HCT116 (cell line): ENCODE data around the gene HINT1. TPM values are rescaled to one million over a fixed set of nuclear protein-coding genes. Genes with fewer than 3 reads are reported as not detected.

Source experiments
- ATAC-seq: fragments of 200-7000 bp; cut with Tn5 transposase; 2 replicates; pipeline ENCODE4 v1.9.1; 2020; ENCODE audit warnings: mild to moderate bottlenecking, moderate library complexity
- BruUV-seq: library from RNA; stranded (reverse); fragments of 400-500 nt; replicated peaks from 2 replicates; lab custom pipeline; 2021; lab: Mats Ljungman, UMichigan
- CTCF ChIA-PET: fragments of 300-600 bp; sonication (Branson Sonifier 250); formaldehyde crosslinking; loops from one replicate; lab custom pipeline; 2021; ENCODE audit warnings: antibody characterized with exemption; lab: Charles Lee
- POLR2A ChIA-PET: fragments of 300-600, 350-600 bp; sonication (Branson Sonifier 250); formaldehyde crosslinking; loops from one replicate; lab custom pipeline; 2021; ENCODE audit warnings: antibody characterized with exemption; lab: Charles Lee
- RAD21 ChIA-PET, 2 experiments: fragments of 300-600 bp; sonication (Branson Sonifier 250); formaldehyde crosslinking; loops; one replicate each; lab custom pipeline; 2023; ENCODE audit warnings: low total read pairs in 2 of 2; ENCODE audit not compliant: uncharacterized antibody in 2 of 2, unreplicated experiment in 2 of 2, low non-redundant PET in 1 of 2; lab: Charles Lee
- DNase-seq: peaks from one replicate; pipeline ENCODE4 v3.0.0-alpha.2; 2010; ENCODE audit warnings: low read depth, low spot score
- H2AFZ ChIP-seq: fragments of 200-600 bp; shearing (Covaris generic), sonication (generic); 2 replicates; pipeline ENCODE4 v1.6.1; 2017; ENCODE audit warnings: low read depth, mixed run types, mixed read lengths, antibody characterized with exemption, low read length; ENCODE audit not compliant: poor library complexity, severe bottlenecking
- H3K27ac ChIP-seq: 2 replicates; pipeline ENCODE4 v1.5.1; 2012; ENCODE audit warnings: low read depth, low read length
- H3K27me3 ChIP-seq: fragments of 200-600 bp; sonication (generic); 2 replicates; pipeline ENCODE4 v1.6.1; 2016; ENCODE audit warnings: mixed run types, low read length, mixed read lengths; ENCODE audit not compliant: insufficient read depth
- H3K36me3 ChIP-seq, 2 experiments: fragments of 200-500 bp in 1 of 2; fragments of 200-600 bp in 1 of 2; sonication (Bioruptor generic) in 1 of 2; sonication (generic) in 1 of 2; 2 replicates each; pipeline versions ENCODE4 v1.5.1 to v1.6.1; 2014 to 2016; ENCODE audit warnings: low read length in 2 of 2, inconsistent platforms in 1 of 2, mixed read lengths in 1 of 2, mixed run types in 1 of 2; ENCODE audit not compliant: insufficient read depth in 2 of 2, control insufficient read depth in 1 of 2
- H3K4me1 ChIP-seq, 2 experiments: fragments of 200-600 bp in 1 of 2; sonication (generic) in 1 of 2; 2 replicates each; pipeline versions ENCODE4 v1.5.1 to v1.6.1; 2012 to 2017; ENCODE audit warnings: low read length in 2 of 2, inconsistent platforms in 1 of 2, mild to moderate bottlenecking in 1 of 2, mixed read lengths in 1 of 2, mixed run types in 1 of 2, moderate library complexity in 1 of 2; ENCODE audit not compliant: insufficient read depth in 2 of 2, control insufficient read depth in 1 of 2
- H3K4me2 ChIP-seq: fragments of 200-600 bp; sonication (generic); 2 replicates; pipeline ENCODE4 v1.6.1; 2017; ENCODE audit warnings: mixed run types, low read length, mixed read lengths
- H3K4me3 ChIP-seq, 2 experiments: fragments of 200-600 bp in 1 of 2; sonication (generic) in 1 of 2; replicated peaks in 1 of 2; 2 replicates each; pipeline ENCODE4 v1.5.1; 2011 to 2016; ENCODE audit warnings: low read length in 2 of 2, control low read depth in 1 of 2, low read depth in 1 of 2, mild to moderate bottlenecking in 1 of 2, mixed read lengths in 1 of 2, mixed run types in 1 of 2
- H3K79me2 ChIP-seq: fragments of 200-600 bp; sonication (generic); 2 replicates; pipeline ENCODE4 v1.6.1; 2017; ENCODE audit warnings: mild to moderate bottlenecking, mixed run types, low read length, moderate library complexity, mixed read lengths; ENCODE audit not compliant: insufficient read depth
- H3K9ac ChIP-seq: fragments of 200-600 bp; sonication (generic); 2 replicates; pipeline ENCODE4 v1.6.1; 2016; ENCODE audit warnings: low read length, mixed read lengths
- H3K9me2 ChIP-seq: fragments of 200-600 bp; sonication (generic), shearing (Covaris generic); 2 replicates; pipeline ENCODE4 v1.6.1; 2017; ENCODE audit warnings: mixed run types, mild to moderate bottlenecking, moderate library complexity; ENCODE audit not compliant: insufficient read depth
- H3K9me3 ChIP-seq, 2 experiments: fragments of 200-500 bp in 1 of 2; fragments of 200-600 bp in 1 of 2; sonication (Bioruptor generic) in 1 of 2; sonication (generic) in 1 of 2; 2 replicates each; pipeline ENCODE4 v1.6.1; 2014 to 2017; ENCODE audit warnings: low read length in 2 of 2, mixed read lengths in 2 of 2, inconsistent platforms in 1 of 2, low read depth in 1 of 2, mild to moderate bottlenecking in 1 of 2, mixed run types in 1 of 2, moderate library complexity in 1 of 2; ENCODE audit not compliant: control insufficient read depth in 1 of 2, insufficient read depth in 1 of 2
- H4K20me1 ChIP-seq: fragments of 200-600 bp; sonication (generic), shearing (Covaris generic); 2 replicates; pipeline ENCODE4 v1.6.1; 2017; ENCODE audit warnings: mixed run types, mild to moderate bottlenecking, moderate library complexity; ENCODE audit not compliant: insufficient read depth
- ATF3 ChIP-seq: IDR thresholded peaks from 2 replicates; pipeline ENCODE4 v1.6.1; 2012
- ELF1 ChIP-seq: IDR thresholded peaks from 2 replicates; pipeline ENCODE4 v1.6.1; 2012; ENCODE audit warnings: low read depth, borderline replicate concordance
- EZH2phosphoT487 ChIP-seq: fragments of 200-600 bp; IDR thresholded peaks from 2 replicates; pipeline ENCODE4 v1.6.1; 2018; ENCODE audit warnings: antibody characterized with exemption, borderline replicate concordance
- JUND ChIP-seq: IDR thresholded peaks from 2 replicates; pipeline ENCODE4 v1.6.1; 2012
- POLR2AphosphoS5 ChIP-seq: IDR thresholded peaks from 2 replicates; pipeline ENCODE4 v1.6.1; 2011; ENCODE audit warnings: mild to moderate bottlenecking, low read depth, low read length, moderate library complexity
- SIN3A ChIP-seq: IDR thresholded peaks from 2 replicates; pipeline ENCODE4 v1.6.1; 2012; ENCODE audit warnings: low read depth
- SP1 ChIP-seq: IDR thresholded peaks from 2 replicates; pipeline ENCODE4 v1.6.1; 2012; ENCODE audit warnings: low read depth
- SRF ChIP-seq: IDR thresholded peaks from 2 replicates; pipeline ENCODE4 v1.6.1; 2012; ENCODE audit warnings: low read depth
- TCF7L2 ChIP-seq: IDR thresholded peaks from 2 replicates; pipeline ENCODE4 v1.7.0; 2011; ENCODE audit warnings: borderline replicate concordance, inconsistent platforms; ENCODE audit not compliant: insufficient read depth, insufficient read length; ENCODE audit errors: extremely low read depth
- ZNF274 ChIP-seq: fragments of 200-500 bp; sonication (Bioruptor generic); IDR thresholded peaks from 2 replicates; pipeline ENCODE4 v1.6.1; 2014; ENCODE audit warnings: mild to moderate bottlenecking, low read depth, low read length, inconsistent platforms
- intact Hi-C: fragments of 100-400 bp; cut with micrococcal nuclease; formaldehyde crosslinking; loops from 2 replicates; pipeline ENCODE4 v1.10.0; 2022
- total RNA-seq: library from RNA; stranded (reverse); gene quantifications from one replicate; pipeline ENCODE4 v1.2.1, GENCODE V29; 2021; ENCODE audit not compliant: unreplicated experiment
- TF ChIP-seq, protein P1 (sequence below): IDR thresholded peaks from 2 replicates; pipeline ENCODE4 v1.6.1; 2011; ENCODE audit warnings: mild to moderate bottlenecking, low read length, moderate library complexity; ENCODE audit not compliant: insufficient replicate concordance; ENCODE audit errors: extremely low read depth

The HINT1 gene
- total RNA-seq, 1 experiment from 2014 or later = 222 TPM

DNA sequence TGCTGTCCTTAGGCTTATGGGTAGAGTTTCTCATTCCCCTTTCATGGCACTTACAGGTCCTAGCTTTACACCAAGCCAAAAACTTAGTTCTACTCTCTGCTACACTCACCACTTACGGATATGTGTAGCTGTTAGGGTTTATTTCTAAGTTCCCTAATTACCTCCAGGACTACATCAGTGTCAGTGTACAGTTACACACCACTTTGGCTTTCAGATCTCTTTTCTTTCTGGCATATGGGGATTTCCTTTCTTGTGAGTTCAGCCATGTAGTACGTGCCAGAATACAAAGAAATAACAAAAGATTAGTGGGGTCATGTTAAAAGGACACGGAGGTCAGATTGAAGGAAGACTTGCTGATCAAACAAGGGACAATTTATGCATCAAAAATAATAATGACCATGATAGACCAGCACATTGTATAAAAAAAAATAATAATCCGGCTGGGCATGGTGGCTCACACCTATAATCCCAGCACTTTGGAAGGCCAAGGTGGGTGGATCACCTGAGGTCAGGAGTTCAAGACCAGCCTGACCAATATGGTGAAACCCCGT, 47.5 kb upstream of the HINT1 start:
- no peaks in the 10 kb centered on the region for H3K79me2 ChIP-seq
- no peaks in the 10 kb centered on the region for H3K9me2 ChIP-seq
- H3K36me3 ChIP-seq = no peaks in the 10 kb centered on the region
- TF ChIP-seq SRF (no peak), ATF3 (no peak), ZNF274 (no peak), TCF7L2 (no peak), JUND (no peak), POLR2AphosphoS5 (no peak)
- no peaks in the 10 kb centered on the region for H3K9me3 ChIP-seq
- H2AFZ ChIP-seq = no peak overlapping the region
- no peaks in the 10 kb centered on the region for H3K27me3 ChIP-seq
- no TSS peak for BruUV-seq
- ChIA-PET CTCF (no interaction called here), RAD21 (no interaction called here), POLR2A (no interaction called here)
- no peak for DNase-seq
- no peak overlapping the region for H3K4me2 ChIP-seq
- no peak overlapping the region for H3K9ac ChIP-seq
- no peaks in the 10 kb centered on the region for H3K4me1 ChIP-seq
- H3K27ac ChIP-seq = no peak overlapping the region
- H4K20me1 ChIP-seq = no peaks in the 10 kb centered on the region
- no peak overlapping the region for H3K4me3 ChIP-seq
- intact Hi-C loops = no loop called here
- ATAC-seq = no peak

DNA sequence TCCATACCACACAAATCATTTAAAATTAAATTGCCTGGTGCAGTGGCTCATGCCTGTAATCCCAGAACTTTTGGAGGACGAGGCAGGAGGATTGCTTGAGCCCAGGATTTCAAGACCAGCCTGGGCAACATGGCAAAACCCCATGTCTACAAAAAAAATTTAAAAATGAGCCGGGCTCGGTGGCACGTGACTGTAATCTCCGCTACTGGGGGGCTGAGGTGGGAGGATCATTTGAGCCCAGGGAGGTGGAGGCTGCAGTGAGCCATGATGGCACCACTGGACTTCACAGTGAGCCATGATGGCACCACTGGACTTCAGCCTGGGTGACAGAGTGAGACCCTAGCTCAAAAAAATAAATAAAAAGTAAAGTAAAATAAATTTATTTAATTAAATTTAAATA, 46.6 kb upstream of the HINT1 start:
- BruUV-seq = no TSS peak
- no peak overlapping the region for H3K27ac ChIP-seq
- H3K4me2 ChIP-seq = no peak overlapping the region
- H4K20me1 ChIP-seq = no peaks in the 10 kb centered on the region
- H3K9ac ChIP-seq = no peak overlapping the region
- H3K79me2 ChIP-seq = no peaks in the 10 kb centered on the region
- ChIA-PET POLR2A (no interaction called here), RAD21 (no interaction called here), CTCF (interaction anchor here (0.7 kb wide), 1 partner anchor 10 kb away, joined by 3 read pairs; no protein-coding TSS in a partner anchor)
- DNase-seq (no peak), ATAC-seq (no peak)
- H3K4me1 ChIP-seq = no peaks in the 10 kb centered on the region
- no peaks in the 10 kb centered on the region for H3K27me3 ChIP-seq
- no peak for TF ChIP-seq EZH2phosphoT487
- no peak for TF ChIP-seq ELF1
- TF ChIP-seq, protein P1, sequence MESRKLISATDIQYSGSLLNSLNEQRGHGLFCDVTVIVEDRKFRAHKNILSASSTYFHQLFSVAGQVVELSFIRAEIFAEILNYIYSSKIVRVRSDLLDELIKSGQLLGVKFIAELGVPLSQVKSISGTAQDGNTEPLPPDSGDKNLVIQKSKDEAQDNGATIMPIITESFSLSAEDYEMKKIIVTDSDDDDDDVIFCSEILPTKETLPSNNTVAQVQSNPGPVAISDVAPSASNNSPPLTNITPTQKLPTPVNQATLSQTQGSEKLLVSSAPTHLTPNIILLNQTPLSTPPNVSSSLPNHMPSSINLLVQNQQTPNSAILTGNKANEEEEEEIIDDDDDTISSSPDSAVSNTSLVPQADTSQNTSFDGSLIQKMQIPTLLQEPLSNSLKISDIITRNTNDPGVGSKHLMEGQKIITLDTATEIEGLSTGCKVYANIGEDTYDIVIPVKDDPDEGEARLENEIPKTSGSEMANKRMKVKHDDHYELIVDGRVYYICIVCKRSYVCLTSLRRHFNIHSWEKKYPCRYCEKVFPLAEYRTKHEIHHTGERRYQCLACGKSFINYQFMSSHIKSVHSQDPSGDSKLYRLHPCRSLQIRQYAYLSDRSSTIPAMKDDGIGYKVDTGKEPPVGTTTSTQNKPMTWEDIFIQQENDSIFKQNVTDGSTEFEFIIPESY = no peak
- TF ChIP-seq SIN3A = no peak
- no peak for TF ChIP-seq SP1
- intact Hi-C loops = no loop called here
- H3K9me2 ChIP-seq = no peaks in the 10 kb centered on the region
- no peaks in the 10 kb centered on the region for H3K9me3 ChIP-seq
- H3K36me3 ChIP-seq = no peaks in the 10 kb centered on the region
- H3K4me3 ChIP-seq = no peak overlapping the region
- H2AFZ ChIP-seq = no peak overlapping the region
